OCI-LY3 (cell line): Measurements from ENCODE around the gene PHOSPHO1.

Experiments used
- EZH2phosphoT487 ChIP-seq: fragments of 200-600 bp; shearing (Covaris generic); IDR thresholded peaks from 2 replicates; pipeline ENCODE4 v1.6.1; 2018; ENCODE audit warnings: antibody characterized with exemption, mixed run types, low read depth
- TF ChIP-seq, protein P1 (sequence below): fragments of 200-600, 300-600 bp; sonication (generic); IDR thresholded peaks from 2 replicates; pipeline ENCODE4 v1.5.1; 2014; ENCODE audit warnings: antibody characterized with exemption, low read length, low read depth

DNA sequence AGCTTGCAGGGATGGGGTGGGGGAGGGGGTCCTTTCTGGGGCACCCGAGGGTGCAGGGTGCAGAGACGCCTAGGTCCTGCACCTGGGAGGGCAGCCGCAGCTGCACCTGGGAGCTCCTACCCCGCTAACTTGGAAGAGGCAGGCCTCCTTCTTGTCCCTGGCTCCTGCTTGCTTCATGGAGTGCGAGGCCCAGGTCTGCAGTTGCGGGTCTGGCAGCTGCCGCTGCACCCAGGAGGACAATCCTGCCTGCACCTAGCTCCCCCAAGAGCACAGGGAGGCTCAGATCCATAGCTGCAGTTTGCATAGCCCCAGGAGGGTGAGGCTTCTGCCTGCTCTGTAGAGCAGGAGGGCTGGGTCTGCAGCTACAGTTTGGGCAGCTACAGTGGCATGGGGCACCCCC lies 46.8 kb downstream of the PHOSPHO1 start:
- TF ChIP-seq, protein P1, sequence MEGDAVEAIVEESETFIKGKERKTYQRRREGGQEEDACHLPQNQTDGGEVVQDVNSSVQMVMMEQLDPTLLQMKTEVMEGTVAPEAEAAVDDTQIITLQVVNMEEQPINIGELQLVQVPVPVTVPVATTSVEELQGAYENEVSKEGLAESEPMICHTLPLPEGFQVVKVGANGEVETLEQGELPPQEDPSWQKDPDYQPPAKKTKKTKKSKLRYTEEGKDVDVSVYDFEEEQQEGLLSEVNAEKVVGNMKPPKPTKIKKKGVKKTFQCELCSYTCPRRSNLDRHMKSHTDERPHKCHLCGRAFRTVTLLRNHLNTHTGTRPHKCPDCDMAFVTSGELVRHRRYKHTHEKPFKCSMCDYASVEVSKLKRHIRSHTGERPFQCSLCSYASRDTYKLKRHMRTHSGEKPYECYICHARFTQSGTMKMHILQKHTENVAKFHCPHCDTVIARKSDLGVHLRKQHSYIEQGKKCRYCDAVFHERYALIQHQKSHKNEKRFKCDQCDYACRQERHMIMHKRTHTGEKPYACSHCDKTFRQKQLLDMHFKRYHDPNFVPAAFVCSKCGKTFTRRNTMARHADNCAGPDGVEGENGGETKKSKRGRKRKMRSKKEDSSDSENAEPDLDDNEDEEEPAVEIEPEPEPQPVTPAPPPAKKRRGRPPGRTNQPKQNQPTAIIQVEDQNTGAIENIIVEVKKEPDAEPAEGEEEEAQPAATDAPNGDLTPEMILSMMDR: no peak
- TF ChIP-seq EZH2phosphoT487: no peak
